Measurements from ENCODE around the gene ARMC8.

ARMC8 gene

DNA sequence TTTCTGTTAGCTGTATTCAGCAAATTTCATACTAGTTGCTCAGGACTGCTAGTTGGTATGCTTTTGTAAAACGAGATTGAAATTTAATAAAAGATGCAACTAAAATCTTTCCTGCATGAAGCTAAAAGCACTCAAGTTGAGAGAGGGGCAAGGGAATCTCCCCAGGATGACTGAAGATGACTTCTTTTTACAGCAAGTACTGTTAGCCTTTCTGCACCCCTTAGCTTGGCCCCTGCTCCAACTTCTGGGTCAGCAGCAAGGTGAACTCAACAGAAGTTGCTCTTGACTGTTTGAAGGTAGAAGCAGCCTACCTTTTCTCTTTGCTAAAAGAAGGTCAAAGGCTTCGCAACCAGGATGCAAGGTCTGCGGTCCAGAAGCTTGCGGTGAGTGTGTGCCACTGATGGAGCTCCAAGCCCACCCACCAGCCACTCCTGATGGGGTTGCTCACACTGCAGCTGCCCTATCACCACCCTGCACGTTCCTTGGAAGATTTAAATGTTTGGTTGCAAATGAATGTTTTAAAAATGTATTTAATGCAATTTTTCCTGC, 110.0 kb downstream of the ARMC8 start:
- no peak overlapping the region for H3K4me3 ChIP-seq (ENCODE audit: control insufficient read depth, low read depth, low read length)
- TF ChIP-seq, protein P1, sequence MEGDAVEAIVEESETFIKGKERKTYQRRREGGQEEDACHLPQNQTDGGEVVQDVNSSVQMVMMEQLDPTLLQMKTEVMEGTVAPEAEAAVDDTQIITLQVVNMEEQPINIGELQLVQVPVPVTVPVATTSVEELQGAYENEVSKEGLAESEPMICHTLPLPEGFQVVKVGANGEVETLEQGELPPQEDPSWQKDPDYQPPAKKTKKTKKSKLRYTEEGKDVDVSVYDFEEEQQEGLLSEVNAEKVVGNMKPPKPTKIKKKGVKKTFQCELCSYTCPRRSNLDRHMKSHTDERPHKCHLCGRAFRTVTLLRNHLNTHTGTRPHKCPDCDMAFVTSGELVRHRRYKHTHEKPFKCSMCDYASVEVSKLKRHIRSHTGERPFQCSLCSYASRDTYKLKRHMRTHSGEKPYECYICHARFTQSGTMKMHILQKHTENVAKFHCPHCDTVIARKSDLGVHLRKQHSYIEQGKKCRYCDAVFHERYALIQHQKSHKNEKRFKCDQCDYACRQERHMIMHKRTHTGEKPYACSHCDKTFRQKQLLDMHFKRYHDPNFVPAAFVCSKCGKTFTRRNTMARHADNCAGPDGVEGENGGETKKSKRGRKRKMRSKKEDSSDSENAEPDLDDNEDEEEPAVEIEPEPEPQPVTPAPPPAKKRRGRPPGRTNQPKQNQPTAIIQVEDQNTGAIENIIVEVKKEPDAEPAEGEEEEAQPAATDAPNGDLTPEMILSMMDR (IDR thresholded peaks at IDR 0.05; ENCODE audit: control insufficient read depth, insufficient read depth, low read depth, low read length, missing control alignments), result no peak
- DNase-seq (ENCODE audit: low read depth), result no peak

DNA sequence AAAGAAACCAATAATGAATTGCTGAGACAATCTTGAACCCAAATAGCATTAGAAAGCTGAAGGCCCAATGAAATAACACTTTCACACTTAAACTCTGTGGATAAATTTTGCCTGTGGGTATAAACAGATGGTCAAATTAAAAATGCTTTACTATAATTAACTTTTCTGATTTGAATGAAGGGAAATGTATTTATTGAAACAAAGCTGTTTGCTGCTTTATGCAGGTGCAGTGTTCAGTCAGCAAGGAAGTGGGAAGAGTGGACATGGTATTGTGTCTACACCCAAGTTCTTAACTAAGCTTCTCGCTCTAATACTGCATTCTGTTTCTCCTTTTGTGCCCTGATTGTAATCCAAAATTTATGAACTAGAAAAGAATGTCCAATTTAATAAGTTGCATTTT, 110.8 kb downstream of the ARMC8 start:
- TF ChIP-seq, protein P1 (IDR thresholded peaks at IDR 0.05; ENCODE audit: control insufficient read depth, insufficient read depth, low read depth, low read length, missing control alignments), result no peak
- no peak overlapping the region for H3K4me3 ChIP-seq (ENCODE audit: control insufficient read depth, low read depth, low read length)
- DNase-seq (ENCODE audit: low read depth), result no peak

DNA sequence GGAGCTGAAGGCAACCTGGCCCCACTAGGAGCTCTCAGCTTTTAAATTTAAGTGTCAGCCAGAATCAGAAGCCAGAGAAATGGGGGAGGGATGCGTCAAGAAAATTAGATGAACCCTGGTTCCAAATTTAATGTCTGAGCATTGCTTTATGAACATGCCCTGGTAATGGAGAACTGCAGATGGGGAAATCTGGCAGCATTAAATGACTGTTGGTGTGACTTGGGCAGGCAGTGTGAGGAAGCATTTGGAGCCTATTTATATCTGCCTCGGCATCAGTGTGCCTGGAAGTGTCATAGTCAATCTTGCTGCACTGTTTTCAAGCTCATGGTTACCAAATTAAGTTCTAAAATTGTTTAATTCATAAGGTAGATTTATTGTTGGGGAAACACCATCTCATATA, 113.5 kb downstream of the ARMC8 start:
- TF ChIP-seq, protein P1 (IDR thresholded peaks at IDR 0.05; ENCODE audit: control insufficient read depth, insufficient read depth, low read depth, low read length, missing control alignments), result no peak
- DNase-seq (ENCODE audit: low read depth), result no peak
- no peak overlapping the region for H3K4me3 ChIP-seq (ENCODE audit: control insufficient read depth, low read depth, low read length)

DNA sequence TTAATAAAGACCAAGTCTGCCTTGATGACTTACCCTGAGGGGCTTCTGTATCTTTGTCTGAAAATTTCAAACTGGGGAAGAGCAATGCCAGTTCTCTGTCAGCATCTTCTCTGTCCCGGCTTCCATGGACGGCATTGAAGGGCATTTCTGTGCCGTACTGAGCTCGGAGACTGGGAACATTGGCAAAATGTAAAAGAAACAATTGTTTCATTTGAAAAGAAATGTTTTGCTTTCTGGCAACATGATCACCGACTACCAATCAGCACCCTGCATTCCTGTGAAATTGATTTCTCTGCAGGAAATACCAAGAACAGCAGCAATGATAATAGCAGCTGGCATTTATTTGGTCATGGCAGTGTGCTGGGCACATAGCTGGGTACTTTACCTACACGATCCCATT, 116.4 kb downstream of the ARMC8 start:
- DNase-seq (ENCODE audit: low read depth), result no peak
- no peak overlapping the region for H3K4me3 ChIP-seq (ENCODE audit: control insufficient read depth, low read depth, low read length)
- TF ChIP-seq, protein P1 (IDR thresholded peaks at IDR 0.05; ENCODE audit: control insufficient read depth, insufficient read depth, low read depth, low read length, missing control alignments), result no peak

DNA sequence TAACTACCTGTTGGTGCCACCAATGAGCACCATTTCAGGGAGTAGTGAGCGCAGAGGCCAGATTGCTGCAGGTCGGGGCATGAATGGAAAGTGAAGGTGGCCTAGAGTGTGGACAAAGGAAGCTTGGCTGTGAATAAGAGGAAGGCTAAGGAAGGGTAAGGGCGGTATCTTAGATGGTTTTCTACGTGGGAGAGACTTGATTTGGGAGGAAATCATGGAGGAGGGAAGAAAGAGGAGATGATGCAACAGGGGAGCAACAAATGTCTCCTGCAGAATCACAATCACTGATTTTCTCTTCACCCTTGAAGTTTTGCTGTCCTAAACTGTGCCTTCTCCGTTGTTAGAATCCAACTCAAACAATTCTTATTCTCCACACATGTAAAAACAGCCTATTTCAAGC, 120.8 kb downstream of the ARMC8 start:
- H3K4me3 ChIP-seq (ENCODE audit: control insufficient read depth, low read depth, low read length), result no peak overlapping the region
- TF ChIP-seq, protein P1 (IDR thresholded peaks at IDR 0.05; ENCODE audit: control insufficient read depth, insufficient read depth, low read depth, low read length, missing control alignments), result no peak

DNA sequence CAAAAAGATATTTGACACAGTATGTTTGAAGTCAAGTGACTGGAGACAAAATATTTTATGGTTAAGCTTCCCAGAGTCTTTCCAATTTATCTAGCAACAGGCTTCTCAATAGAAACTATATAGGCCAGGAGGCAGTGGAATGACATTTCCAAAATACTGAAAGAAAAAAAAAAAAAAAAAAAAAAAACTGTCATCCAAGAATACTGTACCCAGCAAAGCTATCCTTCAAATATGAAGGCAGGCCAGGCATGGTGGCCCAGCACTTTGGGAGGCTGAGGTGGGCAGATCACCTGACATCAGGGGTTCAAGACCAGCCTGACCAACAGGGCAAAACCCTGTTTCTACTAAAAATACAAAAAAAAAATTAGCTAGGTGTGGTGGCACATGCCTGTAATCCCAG, 121.7 kb downstream of the ARMC8 start:
- TF ChIP-seq, protein P1 (IDR thresholded peaks at IDR 0.05; ENCODE audit: control insufficient read depth, insufficient read depth, low read depth, low read length, missing control alignments), result no peak
- no peak overlapping the region for H3K4me3 ChIP-seq (ENCODE audit: control insufficient read depth, low read depth, low read length)
- DNase-seq (ENCODE audit: low read depth), result no peak

More for the DNA sequence above, 120.8 kb downstream of the ARMC8 start:
- no peak for DNase-seq (ENCODE audit: low read depth)

DNA sequence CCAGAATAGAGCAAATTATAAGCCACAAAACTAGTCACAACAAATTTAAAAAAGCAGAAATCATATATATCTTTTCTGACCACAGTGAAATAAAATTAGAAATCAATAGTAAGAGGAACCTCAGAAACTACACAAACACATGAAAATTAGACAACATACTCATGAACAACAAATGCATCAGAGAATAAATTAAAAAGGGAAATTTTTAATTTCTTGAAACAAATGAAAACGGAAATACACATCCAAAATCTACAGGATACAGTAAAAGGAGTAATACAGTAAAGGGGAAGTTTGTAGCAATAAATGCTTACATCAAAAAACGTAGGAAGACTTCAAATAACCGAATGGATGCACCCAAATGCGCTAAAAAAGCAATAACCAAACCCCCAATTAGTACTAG, 123.4 kb downstream of the ARMC8 start:
- H3K4me3 ChIP-seq (ENCODE audit: control insufficient read depth, low read depth, low read length), result no peak overlapping the region
- no peak for DNase-seq (ENCODE audit: low read depth)
- TF ChIP-seq, protein P1 (IDR thresholded peaks at IDR 0.05; ENCODE audit: control insufficient read depth, insufficient read depth, low read depth, low read length, missing control alignments), result no peak

Measured in AG09309 (cell line).